ENCODE results near the gene VPS51. TPM values are rescaled to one million over a fixed set of nuclear protein-coding genes. Genes with fewer than 3 reads are reported as not detected.

VPS51 gene
- polyA plus RNA-seq, 3 donors = 85.0 to 146 (median 138) TPM

GRCh38 chr11:65065851-65066250, 30.2 kb upstream of the VPS51 start:
- no peak for DNase-seq (ENCODE audit: extremely low read depth in 1 of 11, low read depth in 9 of 11, low spot score in 4 of 11)

- no peak for DNase-seq (ENCODE audit: extremely low read depth in 1 of 11, low read depth in 9 of 11, low spot score in 4 of 11)
Observed at GRCh38 chr11:65066315-65066714, 29.7 kb upstream of the VPS51 start.

GRCh38 chr11:65066805-65067291, 29.2 kb upstream of the VPS51 start:
- DNase-seq (ENCODE audit: extremely low read depth in 1 of 11, low read depth in 9 of 11, low spot score in 4 of 11) = no peak

GRCh38 chr11:65067446-65067845, 28.6 kb upstream of the VPS51 start:
- DNase-seq (ENCODE audit: extremely low read depth in 1 of 11, low read depth in 9 of 11, low spot score in 4 of 11) = no peak

GRCh38 chr11:65069217-65069616, 26.8 kb upstream of the VPS51 start:
- no peak for DNase-seq (ENCODE audit: extremely low read depth in 1 of 11, low read depth in 9 of 11, low spot score in 4 of 11)

GRCh38 chr11:65071907-65072630, 23.9 kb upstream of the VPS51 start:
- DNase-seq (ENCODE audit: extremely low read depth in 1 of 11, low read depth in 9 of 11, low spot score in 4 of 11) = no peak

- DNase-seq (ENCODE audit: extremely low read depth in 1 of 11, low read depth in 9 of 11, low spot score in 4 of 11) = no peak
Observed at GRCh38 chr11:65072631-65072966, 23.4 kb upstream of the VPS51 start.

- DNase-seq (ENCODE audit: extremely low read depth in 1 of 11, low read depth in 9 of 11, low spot score in 4 of 11) = no peak
Observed at GRCh38 chr11:65077451-65077850, 18.6 kb upstream of the VPS51 start.

- DNase-seq (ENCODE audit: extremely low read depth in 1 of 11, low read depth in 9 of 11, low spot score in 4 of 11) = no peak
Observed at GRCh38 chr11:65078151-65078550, 17.9 kb upstream of the VPS51 start.

- no peak for DNase-seq (ENCODE audit: extremely low read depth in 1 of 11, low read depth in 9 of 11, low spot score in 4 of 11)
Observed at GRCh38 chr11:65078786-65079342, 17.1 kb upstream of the VPS51 start.

GRCh38 chr11:65083134-65083833, 12.7 kb upstream of the VPS51 start:
- no peak for DNase-seq (ENCODE audit: extremely low read depth in 1 of 11, low read depth in 9 of 11, low spot score in 4 of 11)

GRCh38 chr11:65083834-65084597, 12.0 kb upstream of the VPS51 start, which contains the start of the genes CDCA5 and ZFPL1:
CDCA5 (minus strand) TSS chr11:65084040; CDS start chr11:65083978, 62 bp downstream.
ZFPL1 (plus strand) TSS chr11:65084222; CDS start chr11:65084699, 477 bp downstream.
- peak; percentile 86 to 95 (median 92) for DNase-seq (ENCODE audit: extremely low read depth in 1 of 11, low read depth in 9 of 11, low spot score in 4 of 11)

- DNase-seq (ENCODE audit: extremely low read depth in 1 of 11, low read depth in 9 of 11, low spot score in 4 of 11) = no peak
Observed at GRCh38 chr11:65084598-65085375, 11.2 kb upstream of the VPS51 start.

- no peak for DNase-seq (ENCODE audit: extremely low read depth in 1 of 11, low read depth in 9 of 11, low spot score in 4 of 11)
Observed at GRCh38 chr11:65085446-65085845, 10.6 kb upstream of the VPS51 start.

GRCh38 chr11:65086809-65087208, 9.2 kb upstream of the VPS51 start:
- no peak for DNase-seq (ENCODE audit: extremely low read depth in 1 of 11, low read depth in 9 of 11, low spot score in 4 of 11)

- DNase-seq (ENCODE audit: extremely low read depth in 1 of 11, low read depth in 9 of 11, low spot score in 4 of 11) = no peak
Observed at GRCh38 chr11:65087216-65087615, 8.8 kb upstream of the VPS51 start.

- no peak for DNase-seq (ENCODE audit: extremely low read depth in 1 of 11, low read depth in 9 of 11, low spot score in 4 of 11)
Observed at GRCh38 chr11:65087827-65088226, 8.2 kb upstream of the VPS51 start.

GRCh38 chr11:65089621-65090020, 6.4 kb upstream of the VPS51 start:
- DNase-seq (ENCODE audit: extremely low read depth in 1 of 11, low read depth in 9 of 11, low spot score in 4 of 11) = no peak

- DNase-seq (ENCODE audit: extremely low read depth in 1 of 11, low read depth in 9 of 11, low spot score in 4 of 11) = no peak
Observed at GRCh38 chr11:65090628-65091027, 5.4 kb upstream of the VPS51 start.

Measured in renal cortex interstitium (tissue), 11 donors.